NCI-H1436 treated with DMSO at 0.1 percent for 48 hours (cell line): ENCODE data around the gene NEUROD4.

ENCODE experiments used
- DNase-seq: peaks from one replicate; lab custom pipeline; 2025; lab: John Stamatoyannopoulos, UW

NEUROD4 gene

DNA sequence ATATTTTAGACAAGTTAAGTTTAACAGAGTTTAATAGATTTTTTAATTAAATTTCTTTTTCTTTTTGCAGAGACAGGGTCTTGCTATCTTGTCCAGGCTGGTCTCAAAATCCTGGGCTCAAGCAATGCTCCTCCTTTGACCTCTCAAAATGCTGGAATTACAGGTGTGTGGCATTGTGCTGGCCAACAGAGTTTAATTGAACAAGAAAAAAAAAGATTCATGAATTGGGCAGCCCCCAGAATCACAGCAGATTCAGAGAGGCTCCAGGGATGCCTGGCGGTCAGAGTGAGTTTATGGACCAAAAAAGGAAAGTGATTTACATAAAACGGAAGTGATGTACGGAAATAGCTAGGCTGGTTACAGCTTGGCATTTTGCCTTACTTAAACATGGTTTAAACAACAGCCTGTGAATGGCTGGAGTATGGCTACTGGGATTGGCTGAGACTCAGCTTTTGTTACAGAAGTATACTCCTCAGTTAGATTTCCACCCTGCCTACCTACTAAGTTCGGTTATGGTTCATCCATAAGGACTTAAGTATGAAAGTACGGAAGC lies 20.7 kb upstream of the NEUROD4 start:
- no peak for DNase-seq

DNA sequence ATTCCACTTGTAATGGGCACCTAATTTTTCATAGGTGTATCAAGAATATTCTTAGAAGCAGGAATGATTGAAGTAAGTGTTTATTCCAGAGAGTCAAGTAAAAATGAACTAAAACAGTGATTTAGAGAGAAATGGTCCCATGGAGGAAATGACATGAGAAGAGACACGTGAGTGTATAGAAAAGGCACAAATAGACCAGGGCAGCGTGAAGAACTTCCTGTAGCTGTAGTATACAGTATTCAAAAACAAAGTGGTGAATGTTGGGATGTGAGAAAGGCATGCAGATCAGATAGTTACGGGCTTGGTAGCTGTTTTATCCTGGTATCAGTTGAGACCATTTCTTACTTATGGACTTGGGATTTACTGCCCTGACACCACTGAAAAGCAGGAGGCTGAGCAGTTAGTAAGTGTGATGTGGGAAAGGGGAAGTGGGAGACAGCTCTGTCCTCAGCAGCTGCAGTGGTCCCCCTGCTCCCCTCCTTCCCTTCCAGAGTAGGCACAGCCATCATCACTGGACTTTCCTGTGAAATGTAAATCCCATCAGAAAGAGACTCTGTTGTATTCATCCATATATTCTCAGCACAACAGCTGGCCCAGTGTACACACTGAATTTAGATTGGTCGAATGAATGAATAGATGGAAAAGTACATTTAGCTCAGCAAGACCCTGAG lies 18.4 kb upstream of the NEUROD4 start:
- no peak for DNase-seq

DNA sequence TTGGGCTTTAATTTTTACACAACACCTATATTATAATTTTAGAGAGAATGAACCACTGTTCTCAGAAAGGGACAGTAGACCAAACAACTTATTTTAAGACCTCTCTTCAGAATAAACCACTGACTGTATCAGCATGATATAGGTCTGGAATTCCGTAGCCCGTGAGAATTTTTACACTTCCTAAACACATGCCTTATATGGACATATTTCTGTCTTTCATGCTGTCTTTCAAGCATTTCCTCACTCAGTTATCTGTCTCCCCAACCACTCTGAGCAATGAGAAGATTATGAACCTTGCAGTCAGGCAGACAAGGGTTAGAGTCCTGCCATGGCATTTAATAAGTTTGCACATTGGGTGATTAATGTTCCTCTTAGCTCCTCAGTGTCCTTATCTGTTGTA lies 17.4 kb upstream of the NEUROD4 start:
- no peak for DNase-seq

DNA sequence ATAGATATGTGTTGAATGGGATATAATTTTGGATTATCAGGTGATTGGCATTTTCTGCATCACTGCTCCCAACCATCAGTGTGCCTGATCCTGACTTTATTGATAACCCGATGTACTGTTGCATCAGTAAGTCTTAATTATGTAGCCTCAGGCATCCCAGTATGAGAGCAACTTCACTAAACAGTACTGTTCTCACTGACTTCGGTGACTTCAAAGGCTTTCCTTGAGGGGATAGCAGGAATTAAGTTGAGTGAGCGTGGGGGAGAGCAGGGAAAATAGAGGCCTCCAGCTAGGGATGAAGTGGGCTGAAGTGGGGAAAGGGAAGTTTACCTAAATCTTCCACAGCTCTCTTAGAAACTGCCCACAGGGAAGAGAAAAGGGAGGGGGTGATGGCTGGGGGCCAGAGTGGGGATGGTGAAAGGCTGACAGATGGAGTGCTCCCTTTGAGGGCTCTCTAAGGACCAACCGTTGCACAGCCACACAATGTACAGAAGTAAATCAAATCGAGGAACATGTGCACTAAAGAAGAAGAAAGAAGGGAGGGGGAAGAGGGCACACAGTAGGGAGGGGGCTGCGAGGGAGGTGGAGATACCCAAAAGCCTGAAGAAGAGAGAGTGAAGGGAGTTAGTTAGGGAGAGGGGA lies 10.7 kb upstream of the NEUROD4 start:
- peak; percentile 59 for DNase-seq

DNA sequence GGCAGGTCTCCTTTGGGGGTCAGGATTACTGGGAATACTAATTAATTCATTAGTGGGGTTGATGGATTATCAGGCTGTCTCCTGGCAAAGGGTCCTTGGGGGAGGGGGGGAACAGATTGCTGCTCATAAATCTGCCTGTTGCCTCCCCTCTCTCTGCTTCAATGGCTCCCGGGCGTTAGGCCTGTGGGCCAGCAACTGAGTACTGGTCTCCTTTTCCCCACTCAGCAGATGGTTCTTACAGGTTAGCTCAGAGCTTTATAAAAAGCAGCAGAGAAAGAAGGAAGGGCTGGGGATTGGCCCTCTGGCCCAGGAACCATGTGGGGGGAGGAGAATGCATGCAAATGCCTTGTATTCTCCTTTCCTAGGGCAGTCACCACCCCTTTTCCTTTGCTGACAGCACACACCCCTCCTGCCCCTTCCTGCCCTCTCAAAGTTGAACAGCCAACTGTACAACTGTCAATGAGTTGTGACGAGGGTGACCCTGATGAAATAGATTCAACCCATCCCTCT lies 2.3 kb upstream of the NEUROD4 start:
- no peak for DNase-seq

DNA sequence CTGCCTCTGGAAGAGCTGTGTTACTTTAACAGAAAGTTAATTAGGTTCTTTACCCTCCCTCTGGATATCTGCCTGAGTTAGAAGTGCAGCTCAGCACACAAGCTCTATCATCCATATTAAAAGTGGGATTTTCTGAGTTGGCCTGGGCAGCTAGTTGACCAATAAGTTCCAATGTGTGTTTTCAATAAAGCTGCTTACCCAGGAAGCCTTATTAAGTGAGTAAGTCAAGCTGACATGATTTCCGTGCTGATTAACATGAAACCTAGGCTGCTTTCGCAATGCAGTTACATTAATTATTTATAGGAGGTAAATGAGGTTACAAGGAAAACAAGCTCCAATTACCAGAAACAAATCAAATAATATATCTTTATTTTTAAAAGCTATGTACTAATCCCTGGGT lies 4.8 kb downstream of the NEUROD4 start:
- DNase-seq = peak; percentile 34

DNA sequence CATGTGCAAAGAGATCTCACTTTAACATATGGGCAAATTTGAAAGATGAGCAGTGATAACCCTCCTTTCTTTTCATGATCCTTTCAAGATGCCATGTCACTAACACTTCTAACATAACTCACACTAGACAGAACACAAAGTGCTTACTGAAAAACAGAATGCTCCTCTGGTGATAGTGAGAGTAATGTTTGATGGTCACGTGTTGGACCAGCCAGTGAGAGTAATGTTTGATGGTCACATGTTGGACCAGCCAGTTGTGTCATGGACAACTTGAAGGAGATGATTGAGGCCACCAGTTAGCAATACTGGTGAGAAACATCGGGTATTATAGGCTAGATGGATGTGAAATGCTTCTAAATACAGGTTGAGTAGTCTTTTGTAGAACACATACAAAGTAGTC lies 5.7 kb downstream of the NEUROD4 start:
- DNase-seq = no peak

DNA sequence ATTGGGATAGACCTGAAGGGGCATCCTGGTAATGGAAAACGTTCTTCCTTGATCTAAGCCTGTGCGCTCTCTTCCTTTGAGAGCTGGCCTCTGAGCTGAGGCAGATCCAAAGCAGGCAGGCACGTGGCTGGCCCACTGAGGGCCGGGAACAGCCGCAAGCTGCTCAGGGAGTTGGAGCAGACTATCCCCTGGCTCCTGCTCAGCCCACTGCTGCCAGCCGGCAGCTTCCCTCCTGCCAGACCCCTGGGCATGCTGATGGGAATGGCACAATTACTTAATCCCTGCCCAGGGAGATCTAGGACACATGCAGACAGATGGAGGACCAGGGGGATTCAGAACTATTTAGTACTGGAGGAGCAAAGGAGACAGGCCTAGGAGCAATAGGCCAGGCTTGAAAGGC lies 14.4 kb downstream of the NEUROD4 start:
- DNase-seq = no peak

DNA sequence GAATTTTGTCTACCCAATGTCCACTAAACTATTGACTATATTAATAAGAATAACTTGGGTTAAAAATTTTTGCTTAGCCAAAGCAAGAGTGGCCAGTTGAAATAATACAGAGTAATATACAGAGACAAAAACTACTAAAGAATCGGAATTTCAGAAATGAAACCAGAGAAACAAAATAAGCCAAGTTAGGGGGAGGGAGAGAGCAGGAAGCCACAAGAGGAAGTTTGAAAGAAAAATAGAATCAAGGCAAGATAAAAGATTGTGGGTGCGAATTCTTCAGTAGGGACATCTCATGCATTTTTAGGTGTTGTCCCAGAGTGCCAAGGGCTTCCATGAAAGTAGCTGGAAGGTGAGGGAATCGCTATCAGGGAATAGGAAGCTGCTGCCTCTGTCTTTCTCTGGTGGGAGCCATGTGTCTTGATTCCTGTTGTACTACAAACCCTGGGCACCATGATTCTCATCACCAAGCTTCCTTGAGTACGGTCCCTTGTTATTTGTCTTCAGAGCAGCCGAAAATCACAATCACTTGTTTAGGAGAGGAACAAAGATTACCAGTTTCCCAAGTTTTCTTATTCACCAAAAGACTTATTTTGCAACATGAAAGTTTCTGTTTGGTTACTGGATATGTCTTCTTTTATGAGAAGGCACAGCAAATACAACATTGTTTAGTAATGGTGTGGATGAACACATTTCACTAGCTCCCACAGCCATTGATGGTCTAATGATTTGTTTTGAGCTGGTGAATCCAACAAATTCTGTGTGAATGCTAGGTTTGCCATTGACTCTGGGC lies 16.7 kb downstream of the NEUROD4 start:
- DNase-seq = no peak

DNA sequence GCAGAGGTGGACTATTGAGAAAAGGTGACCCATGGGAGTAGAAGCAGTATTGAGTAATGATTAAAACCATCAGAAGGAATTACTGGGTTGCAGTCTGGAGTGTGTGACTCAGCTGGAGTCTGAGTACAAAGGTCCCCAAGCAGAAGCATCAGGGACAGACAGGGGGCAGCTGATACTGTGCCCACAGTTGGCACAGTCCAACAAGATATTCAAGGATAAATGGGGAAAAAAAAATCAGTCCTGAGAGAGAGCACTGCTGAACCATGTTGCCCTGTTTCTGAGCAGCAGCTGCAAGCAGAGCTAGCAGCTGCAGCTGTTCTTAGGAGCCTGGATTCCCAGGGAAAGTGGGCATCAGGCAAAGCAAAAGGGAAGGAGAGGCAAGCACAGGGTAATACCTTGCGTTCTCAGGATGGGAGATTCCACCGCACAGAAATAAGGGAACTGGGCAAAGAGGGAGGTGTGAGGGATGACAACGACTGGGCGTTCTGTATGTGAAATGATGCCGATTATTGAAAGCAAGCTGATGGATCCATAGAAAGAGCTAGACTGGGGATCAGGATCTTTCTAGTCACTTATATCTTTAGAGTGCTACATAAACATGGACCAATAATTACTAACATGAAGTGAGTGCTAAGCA lies 17.7 kb downstream of the NEUROD4 start:
- DNase-seq = no peak

DNA sequence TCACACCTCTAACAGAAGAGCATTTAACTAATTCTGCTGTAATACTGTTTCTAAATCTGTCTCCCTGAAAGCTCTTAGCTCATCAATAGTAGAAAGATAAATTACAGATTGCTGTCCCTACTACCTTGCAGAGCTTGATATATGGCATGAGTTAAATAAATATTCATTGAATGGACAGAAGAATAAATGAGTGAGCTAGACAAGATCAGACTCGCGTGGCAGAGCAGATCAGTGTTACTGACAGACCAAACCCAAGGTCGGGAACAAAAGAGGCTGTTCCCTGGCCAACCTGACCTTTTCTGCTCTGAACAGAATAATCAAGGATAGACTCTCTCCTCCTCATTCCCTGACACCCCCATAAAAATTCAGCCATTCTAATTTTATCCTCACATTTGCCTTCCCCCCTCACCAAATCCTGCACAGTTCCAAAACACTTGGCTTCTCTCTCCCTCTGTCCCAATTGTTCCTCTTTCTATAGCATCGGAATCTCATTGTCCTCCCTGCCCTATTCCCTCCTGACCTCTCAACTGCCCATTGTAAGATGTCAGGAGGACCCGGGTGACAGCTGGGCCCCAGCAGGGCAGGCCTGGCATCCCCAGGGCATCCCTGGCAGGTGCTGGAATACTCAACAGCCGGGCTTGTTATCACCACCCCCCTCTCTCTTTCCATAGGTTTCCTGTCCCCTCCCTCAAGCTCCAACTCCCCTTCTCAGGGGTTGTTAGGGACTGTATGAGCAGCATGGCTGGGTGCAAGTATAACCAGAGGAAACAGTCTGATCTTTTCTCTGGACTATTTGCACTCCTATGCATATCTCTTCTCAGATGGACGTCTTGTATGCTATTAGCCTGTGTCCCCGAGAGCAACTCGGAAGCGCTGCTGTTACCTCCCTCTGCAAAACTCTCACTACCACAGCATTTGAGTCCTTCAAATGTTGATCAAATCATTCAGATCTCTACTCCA lies 19.9 kb downstream of the NEUROD4 start:
- no peak for DNase-seq

DNA sequence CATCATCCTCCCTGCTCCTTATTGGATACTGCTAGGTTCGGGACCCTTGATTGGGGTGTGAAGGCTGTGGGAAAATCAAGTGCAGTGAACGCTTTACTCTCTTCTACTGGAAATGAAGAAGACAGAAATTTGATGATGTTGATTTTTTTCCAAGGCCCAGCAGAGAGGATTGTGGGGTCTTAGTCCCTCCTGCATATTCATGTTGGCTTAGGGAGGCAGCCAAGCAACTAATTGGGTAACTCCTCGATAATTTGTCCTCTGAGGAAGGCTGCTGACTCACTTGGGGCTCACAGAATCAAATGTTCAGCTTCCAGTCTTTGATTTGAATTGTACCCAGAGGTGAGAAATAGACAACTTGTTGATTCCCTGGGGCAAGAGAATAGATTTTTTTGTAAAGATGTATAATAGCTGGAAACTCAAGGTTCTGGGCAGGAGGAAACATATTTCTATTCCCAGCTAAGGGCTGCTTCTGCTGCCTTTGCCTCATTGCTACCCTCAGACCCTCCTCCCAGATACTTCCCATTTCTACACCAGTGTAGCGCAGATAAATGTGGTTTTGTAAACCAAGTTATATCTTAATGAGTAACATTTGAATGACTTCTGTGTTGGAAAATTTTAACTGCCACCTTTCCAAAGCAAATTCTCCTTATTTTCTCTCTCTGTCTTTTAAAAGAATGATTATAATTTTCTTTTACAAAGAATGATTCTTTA lies 21.7 kb downstream of the NEUROD4 start:
- no peak for DNase-seq

DNA sequence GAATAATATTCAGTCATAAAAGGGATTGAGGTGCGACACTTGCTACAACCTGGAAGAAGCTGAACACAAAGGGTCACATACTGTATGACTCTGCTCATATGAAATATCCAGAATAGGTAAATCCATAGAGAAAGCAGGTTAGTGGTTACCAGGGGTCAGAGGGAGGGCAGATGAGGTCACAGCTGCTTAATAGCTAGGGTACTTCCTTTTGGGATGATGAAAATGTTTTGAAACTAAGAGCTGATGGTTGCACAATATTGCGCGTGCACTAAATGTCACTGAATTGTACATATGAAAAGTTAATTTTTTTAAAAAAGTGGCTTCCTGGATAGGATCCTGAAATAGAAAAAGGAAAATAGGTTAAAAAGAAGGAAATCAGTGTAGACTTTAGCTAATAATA lies 23.8 kb downstream of the NEUROD4 start:
- DNase-seq = no peak

DNA sequence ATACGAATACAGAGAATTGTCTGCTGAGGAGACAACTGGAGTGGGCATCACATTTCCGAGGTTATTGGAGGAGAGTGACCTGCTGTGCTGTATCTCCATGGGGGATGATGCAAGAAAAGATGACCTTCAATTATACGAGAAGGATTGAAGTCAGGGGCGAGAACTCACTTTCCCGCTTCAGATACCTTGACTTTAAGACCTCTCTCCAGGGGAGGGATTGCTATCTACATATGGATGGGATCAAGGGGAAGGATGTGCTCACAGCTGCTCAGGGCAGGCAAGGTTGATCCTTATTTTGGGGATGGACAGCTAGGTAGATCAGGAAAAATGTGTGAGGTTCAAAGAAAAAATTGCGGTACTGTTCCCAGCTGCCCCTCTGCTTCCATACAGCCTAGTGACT lies 24.4 kb downstream of the NEUROD4 start:
- DNase-seq = no peak

DNA sequence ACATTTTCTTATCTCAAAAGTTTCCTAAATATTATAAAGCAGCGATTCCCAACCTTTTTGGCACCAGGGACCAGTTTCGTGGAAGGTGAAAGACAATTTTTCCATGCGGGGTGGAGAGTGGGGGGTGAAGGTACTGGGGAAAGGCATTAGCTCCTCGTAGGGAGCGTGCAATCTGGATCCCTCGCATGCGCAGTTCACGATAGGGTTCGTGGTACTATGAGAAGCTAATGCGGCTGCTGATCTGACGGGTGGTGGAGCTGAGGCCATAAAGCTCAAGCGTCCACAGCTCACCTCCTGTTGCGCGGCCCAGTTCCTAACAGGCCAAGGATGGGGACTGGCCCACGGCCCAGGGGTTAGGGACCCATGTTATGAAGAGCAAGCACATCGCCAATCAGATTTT lies 29.9 kb downstream of the NEUROD4 start:
- no peak for DNase-seq

DNA sequence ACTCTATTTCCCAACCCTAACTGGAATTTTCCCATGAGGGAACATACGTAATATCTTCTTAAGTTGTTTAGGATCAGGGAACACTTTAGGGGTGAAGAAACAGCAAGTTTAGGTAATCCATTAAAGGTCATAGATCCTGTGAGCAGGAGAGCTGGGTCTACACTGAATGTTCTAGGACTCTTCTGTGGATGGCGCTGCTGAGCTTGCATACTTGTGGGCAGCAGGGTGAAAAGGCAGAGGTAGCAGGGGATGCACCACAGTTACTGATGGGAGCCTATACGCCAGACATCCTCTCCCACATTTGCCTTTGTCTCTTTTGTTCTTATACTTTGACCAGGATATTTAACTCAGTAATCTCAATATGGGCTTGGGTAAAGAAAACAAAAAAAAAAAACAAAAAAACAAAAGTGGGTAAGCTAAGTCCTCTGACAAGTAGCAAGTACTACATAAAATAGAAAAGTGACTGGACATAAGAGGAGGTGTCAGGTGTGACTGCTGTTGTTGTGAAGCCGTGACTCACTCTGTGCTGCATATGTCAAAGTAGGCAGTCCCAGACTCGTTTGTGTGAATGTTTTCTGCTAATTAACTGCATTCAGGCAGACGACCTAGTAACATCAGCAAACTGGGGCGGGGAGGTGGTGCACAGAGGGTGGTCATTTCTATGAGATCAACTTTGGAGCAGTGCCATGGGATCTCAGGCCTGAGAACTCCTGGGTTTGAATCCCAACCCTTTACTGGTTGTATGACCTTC lies 31.6 kb downstream of the NEUROD4 start:
- DNase-seq = no peak

DNA sequence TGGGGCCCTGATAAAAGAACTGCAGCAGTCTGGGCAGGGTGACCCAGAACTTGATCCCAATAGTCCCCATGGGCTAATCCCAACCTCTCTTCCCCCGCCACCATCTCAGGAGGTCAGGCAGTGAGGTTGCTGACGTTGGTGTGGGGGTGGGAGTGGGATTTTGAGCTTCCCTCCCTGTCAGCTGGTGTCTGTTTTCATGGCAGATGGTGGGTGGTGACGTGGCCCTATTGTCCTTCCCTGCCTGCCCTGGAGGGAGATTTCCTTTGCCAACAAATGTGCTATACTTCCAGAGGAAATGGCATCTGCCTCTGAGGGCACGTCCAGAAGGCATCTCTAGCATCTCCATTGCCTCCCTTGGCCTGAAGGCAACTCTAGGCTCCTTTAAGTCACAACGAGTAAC lies 37.7 kb downstream of the NEUROD4 start:
- no peak for DNase-seq

DNA sequence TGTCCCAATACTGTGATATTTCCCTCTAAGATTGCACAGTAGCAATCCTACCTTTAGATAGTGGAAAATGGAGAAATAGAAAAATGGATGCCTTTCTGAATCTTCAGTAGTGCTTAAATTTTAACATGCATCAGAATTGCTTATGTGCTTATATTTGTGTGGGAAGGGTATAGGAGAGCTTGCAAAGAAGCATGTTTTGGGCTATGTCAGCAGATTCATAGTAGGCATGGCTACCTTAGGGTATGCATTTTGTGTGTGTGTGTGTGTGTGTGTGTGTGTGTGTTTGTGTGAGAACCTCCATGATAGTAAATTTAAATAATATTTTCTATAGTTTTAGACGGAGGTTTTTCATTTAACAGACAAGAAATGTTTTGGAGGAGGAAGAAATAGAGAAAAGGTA lies 38.3 kb downstream of the NEUROD4 start:
- no peak for DNase-seq

DNA sequence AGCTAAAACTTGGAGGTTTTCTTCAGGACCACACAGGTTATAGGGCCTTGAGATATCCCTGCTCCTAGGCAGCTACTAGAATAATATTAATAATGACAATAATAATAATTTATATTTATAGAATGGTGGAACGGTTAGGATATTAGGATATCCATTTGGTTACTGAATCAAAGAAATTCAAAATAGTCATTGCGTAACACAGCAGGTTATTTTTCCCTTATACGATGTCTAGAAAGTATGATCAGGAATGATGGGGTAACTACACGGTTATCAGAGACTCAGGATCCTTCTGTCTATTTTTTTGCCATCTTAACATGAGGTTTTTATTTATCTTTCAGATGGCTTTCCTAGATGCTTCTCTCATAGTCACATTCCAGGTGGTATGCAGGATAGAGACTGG lies 39.0 kb downstream of the NEUROD4 start:
- DNase-seq = no peak

DNA sequence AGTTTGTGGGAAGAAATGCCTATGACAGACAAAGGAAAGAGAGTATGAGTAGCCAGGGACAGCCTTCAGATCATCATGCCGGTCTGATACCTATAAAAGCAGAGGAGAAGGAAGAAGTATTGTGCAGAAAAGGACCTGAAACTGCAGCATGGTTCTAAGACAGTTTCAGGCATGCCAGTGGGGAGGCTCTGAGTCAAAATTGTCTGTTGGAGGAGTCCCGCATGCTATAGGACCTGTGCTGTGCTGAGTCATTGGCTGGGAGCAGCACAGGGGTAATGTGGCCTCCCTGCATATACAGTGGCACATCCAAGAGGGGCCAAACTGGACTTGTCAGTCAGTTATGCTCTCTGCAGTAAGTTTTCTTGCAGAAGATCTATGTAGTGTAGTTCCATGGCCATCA lies 40.7 kb downstream of the NEUROD4 start:
- no peak for DNase-seq
